ENCODE results near the gene NCK2. TPM values are rescaled to one million over a fixed set of nuclear protein-coding genes. Genes with fewer than 3 reads are reported as not detected.

NCK2 gene
- polyA plus RNA-seq, 1 donor from 2014 or later = 19.6 TPM

GRCh38 chr2:105744091-105744908 lies 412 bp upstream of the NCK2 start:
- Mint-ChIP-seq H3K36me3 (no peaks in the 10 kb centered on the region), H3K9me3 (no peaks in the 10 kb centered on the region), H3K27me3 (no peaks in the 10 kb centered on the region), H3K4me3 (peak overlapping the region; percentile 83 to 94 (median 92)), H3K4me1 (peaks cover 31 to 56% (median 49%) of the 10 kb centered on the region in 3 donors), H3K27ac (peak overlapping the region; percentile 83 to 93 (median 87))

- Mint-ChIP-seq H3K27me3 (no peaks in the 10 kb centered on the region), H3K36me3 (no peaks in the 10 kb centered on the region), H3K4me1 (peaks cover 45 to 73% (median 64%) of the 10 kb centered on the region in 3 donors)
Observed at GRCh38 chr2:105746177-105747080, 1.7 kb downstream of the NCK2 start.

GRCh38 chr2:105747254-105747894 lies 2.7 kb downstream of the NCK2 start:
- H3K27ac Mint-ChIP-seq = peak overlapping the region in 2 of 3 donors; percentile 83 to 87
- peak overlapping the region; percentile 89 to 98 (median 96) for H3K4me3 Mint-ChIP-seq
- H3K36me3 Mint-ChIP-seq = no peaks in the 10 kb centered on the region
- H3K4me1 Mint-ChIP-seq = peaks cover 44 to 72% (median 66%) of the 10 kb centered on the region in 3 donors
- no peaks in the 10 kb centered on the region for H3K9me3 Mint-ChIP-seq
- no peaks in the 10 kb centered on the region for H3K27me3 Mint-ChIP-seq

More at GRCh38 chr2:105746177-105747080, 1.7 kb downstream of the NCK2 start:
- no peaks in the 10 kb centered on the region for H3K9me3 Mint-ChIP-seq
- H3K27ac Mint-ChIP-seq = peak overlapping the region; percentile 83 to 95 (median 87)
- H3K4me3 Mint-ChIP-seq = peak overlapping the region; percentile 89 to 98 (median 96)

- Mint-ChIP-seq H3K4me1 (peaks cover 48 to 72% (median 70%) of the 10 kb centered on the region in 3 donors), H3K36me3 (no peaks in the 10 kb centered on the region), H3K27me3 (no peaks in the 10 kb centered on the region), H3K4me3 (peak overlapping the region; percentile 65 to 97 (median 88)), H3K9me3 (no peaks in the 10 kb centered on the region), H3K27ac (peak overlapping the region; percentile 24 to 68 (median 64))
Observed at GRCh38 chr2:105747991-105748390, 3.3 kb downstream of the NCK2 start.

GRCh38 chr2:105748566-105748965 lies 3.9 kb downstream of the NCK2 start:
- Mint-ChIP-seq H3K4me3 (peak overlapping the region in 3 of 4 donors; percentile 44 to 97 (median 85)), H3K27me3 (no peaks in the 10 kb centered on the region), H3K9me3 (no peaks in the 10 kb centered on the region), H3K36me3 (no peaks in the 10 kb centered on the region), H3K27ac (peak overlapping the region in 1 of 3 donors; percentile 12), H3K4me1 (peaks cover 48 to 69% (median 68%) of the 10 kb centered on the region in 3 donors)

- H3K4me3 Mint-ChIP-seq = peak overlapping the region; percentile 77 to 97 (median 92)
- peaks cover 54 to 73% (median 72%) of the 10 kb centered on the region in 3 donors for H3K4me1 Mint-ChIP-seq
- no peaks in the 10 kb centered on the region for H3K9me3 Mint-ChIP-seq
- H3K27me3 Mint-ChIP-seq = no peaks in the 10 kb centered on the region
- peak overlapping the region; percentile 71 to 96 (median 94) for H3K27ac Mint-ChIP-seq
- peaks cover under 1% of the 10 kb centered on the region for H3K36me3 Mint-ChIP-seq
Observed at GRCh38 chr2:105749583-105750400, 5.1 kb downstream of the NCK2 start.

- Mint-ChIP-seq H3K27ac (peak overlapping the region; percentile 71 to 96 (median 94)), H3K9me3 (no peaks in the 10 kb centered on the region), H3K36me3 (peaks cover 3% of the 10 kb centered on the region), H3K4me1 (peaks cover 63 to 81% (median 79%) of the 10 kb centered on the region in 3 donors), H3K27me3 (peaks cover 1% of the 10 kb centered on the region), H3K4me3 (peak overlapping the region in 2 of 4 donors; percentile 3 to 97)
Observed at GRCh38 chr2:105750735-105751134, 6.0 kb downstream of the NCK2 start.

GRCh38 chr2:105751272-105751671 lies 6.6 kb downstream of the NCK2 start:
- peaks cover 1% of the 10 kb centered on the region for H3K27me3 Mint-ChIP-seq
- peak overlapping the region in 2 of 4 donors; percentile 11 to 76 for H3K4me3 Mint-ChIP-seq
- H3K4me1 Mint-ChIP-seq = peaks cover 65 to 84% (median 79%) of the 10 kb centered on the region in 3 donors
- peak overlapping the region; percentile 27 to 96 (median 71) for H3K27ac Mint-ChIP-seq
- H3K36me3 Mint-ChIP-seq = peaks cover 3% of the 10 kb centered on the region
- H3K9me3 Mint-ChIP-seq = no peaks in the 10 kb centered on the region

- Mint-ChIP-seq H3K36me3 (peaks cover 3% of the 10 kb centered on the region), H3K4me3 (no peak overlapping the region), H3K4me1 (peaks cover 66 to 82% (median 73%) of the 10 kb centered on the region in 3 donors), H3K27ac (no peak overlapping the region), H3K27me3 (peaks cover 1% of the 10 kb centered on the region), H3K9me3 (no peaks in the 10 kb centered on the region)
Observed at GRCh38 chr2:105752691-105753358, 8.1 kb downstream of the NCK2 start.

GRCh38 chr2:105753380-105753779 lies 8.7 kb downstream of the NCK2 start:
- Mint-ChIP-seq H3K27ac (peak overlapping the region; percentile 17 to 83 (median 19)), H3K9me3 (no peaks in the 10 kb centered on the region), H3K27me3 (peaks cover 1% of the 10 kb centered on the region), H3K4me1 (peaks cover 66 to 82% (median 68%) of the 10 kb centered on the region in 3 donors), H3K4me3 (peak overlapping the region in 1 of 4 donors; percentile 2), H3K36me3 (peaks cover 3% of the 10 kb centered on the region)

- H3K27me3 Mint-ChIP-seq = peaks cover 1% of the 10 kb centered on the region
- peaks cover 3% of the 10 kb centered on the region for H3K36me3 Mint-ChIP-seq
- peak overlapping the region; percentile 17 to 83 (median 19) for H3K27ac Mint-ChIP-seq
- peaks cover 65 to 80% (median 68%) of the 10 kb centered on the region in 3 donors for H3K4me1 Mint-ChIP-seq
- H3K4me3 Mint-ChIP-seq = peak overlapping the region in 2 of 4 donors; percentile 68 to 87
- H3K9me3 Mint-ChIP-seq = no peaks in the 10 kb centered on the region
Observed at GRCh38 chr2:105754011-105754410, 9.3 kb downstream of the NCK2 start.

GRCh38 chr2:105754994-105755393 lies 10.3 kb downstream of the NCK2 start:
- Mint-ChIP-seq H3K27me3 (peaks cover 1% of the 10 kb centered on the region), H3K9me3 (no peaks in the 10 kb centered on the region), H3K36me3 (peaks cover 3% of the 10 kb centered on the region), H3K4me1 (peaks cover 64 to 78% (median 69%) of the 10 kb centered on the region in 3 donors), H3K4me3 (peak overlapping the region; percentile 22 to 87 (median 40)), H3K27ac (peak overlapping the region; percentile 13 to 46 (median 17))

GRCh38 chr2:105755895-105756294 lies 11.2 kb downstream of the NCK2 start:
- Mint-ChIP-seq H3K4me1 (peaks cover 61 to 77% (median 66%) of the 10 kb centered on the region in 3 donors), H3K36me3 (peaks cover 3% of the 10 kb centered on the region), H3K4me3 (peak overlapping the region; percentile 3 to 87 (median 12)), H3K9me3 (no peaks in the 10 kb centered on the region), H3K27ac (peak overlapping the region in 2 of 3 donors; percentile 13 to 20), H3K27me3 (peaks cover 1% of the 10 kb centered on the region)
